GM18502 (cell line): Measurements from ENCODE around the gene LNX2.

Experiments used
- ATAC-seq: cut with Tn5 transposase; IDR thresholded peaks from one replicate; pipeline ENCODE4 v1.9.1; 2021; ENCODE audit warnings: mild to moderate bottlenecking; ENCODE audit not compliant: unreplicated experiment, poor library complexity

Gene LNX2

GRCh38 chr13:27522847-27523246, 97.5 kb downstream of the LNX2 start:
- no peak for ATAC-seq

DNA sequence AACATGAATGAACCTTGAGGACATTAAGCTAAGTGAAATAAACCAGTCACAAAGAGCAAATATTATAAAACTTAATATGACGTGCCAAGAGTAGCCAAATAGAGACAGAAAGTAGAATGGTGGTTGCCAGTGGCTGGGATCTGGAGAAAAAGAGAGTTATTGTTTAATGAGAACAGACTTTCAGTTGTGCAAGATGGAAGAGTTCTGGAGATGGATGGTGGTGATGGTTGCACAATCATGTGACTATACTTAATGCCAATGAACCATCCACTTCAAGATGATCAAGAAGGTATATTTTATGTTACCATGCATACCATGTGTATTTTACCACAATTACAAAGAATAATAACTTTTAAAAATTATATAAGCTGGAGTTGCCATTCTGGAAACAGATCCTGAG, 104.2 kb downstream of the LNX2 start:
- no peak for ATAC-seq

- no peak for ATAC-seq
These were observed 110.2 kb downstream of the LNX2 start for GRCh38 chr13:27510082-27510481.

DNA sequence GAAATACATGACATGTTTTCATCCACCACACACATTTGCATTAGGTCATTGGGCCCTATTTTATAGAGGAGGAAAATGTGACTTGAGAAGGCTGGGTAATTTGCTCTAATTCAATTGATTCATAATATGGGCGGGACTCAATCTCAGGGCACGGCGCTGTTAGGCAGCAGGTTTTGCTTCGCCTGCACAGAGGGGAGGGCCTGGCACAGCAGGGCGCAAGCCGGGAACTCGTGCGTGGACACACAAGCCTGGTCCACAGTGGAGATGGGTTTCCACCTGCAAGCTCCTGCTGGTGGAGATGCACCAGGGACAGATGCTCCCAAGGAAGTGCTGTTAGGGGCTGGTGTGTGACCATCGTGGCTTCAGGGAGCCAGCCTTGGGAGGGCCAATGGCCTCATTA, 111.5 kb downstream of the LNX2 start:
- no peak for ATAC-seq

- ATAC-seq = no peak
These were observed 114.5 kb downstream of the LNX2 start for GRCh38 chr13:27505792-27506191.

DNA sequence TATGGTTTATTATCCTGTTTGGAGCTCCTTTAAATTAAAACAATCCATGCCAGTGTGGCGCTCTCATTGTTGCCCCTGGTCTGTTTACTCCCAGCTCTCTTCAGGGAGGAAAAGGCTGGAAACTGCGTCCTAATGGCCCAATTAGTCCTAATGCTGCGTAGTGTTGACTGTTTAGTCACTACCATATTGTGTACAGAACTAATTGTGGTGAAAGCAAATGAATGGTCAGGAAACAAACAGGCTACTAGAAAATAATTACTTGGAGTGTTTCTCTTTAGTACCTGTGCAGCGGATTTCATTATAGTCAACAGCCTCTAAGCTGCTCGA, 115.5 kb downstream of the LNX2 start:
- ATAC-seq = no peak

DNA sequence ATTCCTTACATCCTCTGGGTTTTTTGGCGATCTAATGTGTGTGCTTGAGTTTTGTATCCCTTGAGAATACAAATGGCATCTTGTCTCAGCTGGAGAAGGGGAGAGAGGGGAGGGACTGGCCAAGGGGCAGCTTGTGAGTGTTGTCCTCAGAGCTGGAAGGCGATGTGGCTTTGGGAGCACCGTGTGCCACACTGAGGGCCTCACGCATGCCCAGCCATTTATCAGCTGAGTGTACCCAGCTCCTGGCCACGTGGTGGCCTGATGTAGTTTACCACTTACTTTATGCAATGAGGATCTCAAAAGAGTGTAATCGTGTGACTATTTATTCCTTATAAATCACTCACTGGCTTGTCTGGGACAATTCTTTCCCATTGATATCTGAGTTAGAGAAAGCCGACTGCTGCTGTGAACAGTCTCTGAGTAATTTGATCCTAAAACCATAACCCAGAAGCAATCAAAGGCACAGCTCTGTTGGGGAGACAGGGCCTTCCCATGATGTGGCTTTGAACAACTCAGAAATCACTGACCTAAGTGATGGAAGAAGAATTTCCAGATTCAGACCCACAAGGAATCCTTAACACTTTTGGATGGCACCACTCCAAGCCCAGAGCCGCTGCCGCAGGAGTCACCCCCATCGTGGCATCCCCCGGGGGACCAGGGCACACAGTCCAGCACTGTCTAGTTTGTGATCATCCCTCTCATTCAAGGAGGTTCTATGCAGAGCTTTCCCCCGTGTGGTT, 116.0 kb downstream of the LNX2 start:
- ATAC-seq = no peak

DNA sequence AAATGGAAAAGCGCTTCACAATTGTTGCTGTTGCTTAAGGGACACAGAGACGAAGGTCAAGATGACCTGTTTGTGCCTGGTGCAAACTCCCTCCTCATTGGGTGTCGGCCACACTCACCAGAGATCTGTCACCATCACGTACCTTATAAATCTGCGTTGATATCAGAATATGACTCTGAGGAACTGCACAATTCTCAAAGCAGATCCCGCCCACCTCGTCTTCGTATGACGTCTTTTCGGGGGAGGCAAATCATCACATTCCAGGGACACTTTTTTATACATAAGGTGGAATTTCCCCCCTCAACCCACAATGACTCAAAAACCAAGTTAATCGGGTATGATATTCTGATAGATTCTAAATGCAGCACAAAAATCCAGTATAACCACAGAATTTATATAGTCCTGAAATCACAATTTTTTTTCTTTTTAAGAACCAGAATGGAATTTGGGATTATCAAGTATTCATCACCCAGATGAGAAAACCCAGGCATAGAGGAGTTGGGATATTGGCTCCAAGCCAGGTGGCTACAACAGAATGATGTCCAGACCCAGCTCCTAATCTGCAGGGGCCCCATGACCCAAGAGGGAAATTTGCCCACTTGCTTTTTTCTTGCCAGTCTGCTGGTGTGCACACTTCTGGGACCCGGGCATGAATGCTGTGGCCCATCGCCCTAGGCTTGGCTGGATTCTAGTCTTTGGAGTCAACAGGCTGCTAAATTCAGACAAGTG, 119.4 kb downstream of the LNX2 start:
- ATAC-seq = no peak

- no peak for ATAC-seq
These were observed 122.6 kb downstream of the LNX2 start for GRCh38 chr13:27497563-27498230.

- no peak for ATAC-seq
These were observed 123.6 kb downstream of the LNX2 start for GRCh38 chr13:27496536-27497273.

DNA sequence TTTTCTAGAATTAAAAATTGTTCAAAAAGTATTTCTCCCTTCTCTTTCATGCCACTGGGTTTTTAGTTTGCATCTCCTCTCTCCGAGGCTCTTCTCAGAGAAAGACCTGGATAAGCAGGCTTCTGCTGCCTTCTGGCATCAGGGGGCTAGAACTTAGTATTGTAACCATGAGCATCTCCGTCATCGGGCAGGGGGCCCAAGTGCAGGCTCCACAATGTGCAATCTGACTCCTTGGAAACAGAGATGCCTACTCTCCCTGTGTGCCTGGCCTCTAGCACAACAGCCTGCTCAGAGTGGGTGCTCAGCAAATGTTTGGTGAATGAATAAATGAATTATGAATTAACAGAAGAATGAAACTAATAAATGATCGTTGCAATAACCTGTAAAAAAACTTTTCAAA, 124.3 kb downstream of the LNX2 start:
- no peak for ATAC-seq
